CD4-positive, alpha-beta T cell (primary cell): ENCODE results near the gene LPCAT3. TPM values are rescaled to one million over a fixed set of nuclear protein-coding genes. Genes with fewer than 3 reads are reported as not detected.

Experiments used
- ATAC-seq: fragments of 200-7000 bp; cut with Tn5 transposase; one replicate; pipeline ENCODE4 v1.10.0; 2022; ENCODE audit warnings: mild to moderate bottlenecking; ENCODE audit not compliant: poor library complexity
- CTCF ChIA-PET: fragments of 350-600 bp; sonication (Branson Sonifier 250); formaldehyde crosslinking; loops from one replicate; lab custom pipeline; 2021; ENCODE audit warnings: antibody characterized with exemption, inconsistent platforms; lab: Charles Lee
- POLR2A ChIA-PET: fragments of 350-600 bp; sonication (Branson Sonifier 250); formaldehyde crosslinking; loops from one replicate; lab custom pipeline; 2021; ENCODE audit warnings: antibody characterized with exemption, inconsistent platforms; lab: Charles Lee
- DNase-seq, 14 experiments: peaks; one replicate each; pipeline ENCODE4 v3.0.0-alpha.2; 2013 to 2020; ENCODE audit warnings: mixed read lengths in 2 of 14
- H3K27ac ChIP-seq, 2 donors: one replicate each; pipeline versions ENCODE4 v1.5.1 to v1.7.0; 2013; ENCODE audit warnings: low read length in 2 of 2, low read depth in 1 of 2, mild to moderate bottlenecking in 1 of 2
- H3K27me3 ChIP-seq, 2 experiments: 1 replicate in 1 of 2; 2 replicates in 1 of 2; pipeline versions ENCODE4 v1.6.1 to v1.7.0; 2013; ENCODE audit warnings: low read length in 2 of 2, control low read depth in 1 of 2, mild to moderate bottlenecking in 1 of 2, moderate library complexity in 1 of 2; ENCODE audit not compliant: insufficient read depth in 2 of 2, control insufficient read depth in 1 of 2
- H3K36me3 ChIP-seq: one replicate; pipeline ENCODE4 v1.6.1; 2013; ENCODE audit warnings: low read length, control low read depth; ENCODE audit not compliant: insufficient read depth
- H3K4me1 ChIP-seq: one replicate; pipeline ENCODE4 v1.6.1; 2013; ENCODE audit warnings: low read length, control low read depth; ENCODE audit not compliant: insufficient read depth
- H3K4me3 ChIP-seq: one replicate; pipeline ENCODE4 v1.5.1; 2013; ENCODE audit warnings: mild to moderate bottlenecking, low read length, moderate library complexity
- H3K9me3 ChIP-seq, 2 experiments: 1 replicate in 1 of 2; 2 replicates in 1 of 2; pipeline versions ENCODE4 v1.6.1 to v1.7.0; 2013; ENCODE audit warnings: low read length in 2 of 2, mild to moderate bottlenecking in 2 of 2, control low read depth in 1 of 2, moderate library complexity in 1 of 2; ENCODE audit not compliant: control insufficient read depth in 1 of 2, insufficient read depth in 1 of 2
- H3K27ac Mint-ChIP-seq: one replicate; pipeline ENCODE4 v1.8.0; 2020; ENCODE audit warnings: mixed read lengths
- H3K27me3 Mint-ChIP-seq: one replicate; pipeline ENCODE4 v1.8.0; 2021; ENCODE audit warnings: mixed read lengths
- H3K36me3 Mint-ChIP-seq: one replicate; pipeline ENCODE4 v1.8.0; 2021; ENCODE audit warnings: low read depth, mixed read lengths
- H3K4me1 Mint-ChIP-seq: one replicate; pipeline ENCODE4 v1.8.0; 2021; ENCODE audit warnings: low read depth, mixed read lengths
- H3K4me3 Mint-ChIP-seq: one replicate; pipeline ENCODE4 v1.8.0; 2020; ENCODE audit warnings: mild to moderate bottlenecking, mixed read lengths
- H3K9me3 Mint-ChIP-seq: one replicate; pipeline ENCODE4 v1.8.0; 2020; ENCODE audit warnings: mixed read lengths
- CTCF ChIP-seq: fragments of 200-600 bp; IDR thresholded peaks from one replicate; pipeline ENCODE4 v1.8.0; 2022; ENCODE audit warnings: antibody characterized with exemption, mild to moderate bottlenecking
- intact Hi-C, 2 experiments: fragments of 100-400 bp; cut with DNase I in 1 of 2; cut with micrococcal nuclease in 1 of 2; formaldehyde crosslinking; loops; one replicate each; pipeline versions ENCODE4 v1.15.1 to v1.9.0; 2023 to 2025; cut with DNase I, micrococcal nuclease
- microRNA-seq: library from miRNA; unstranded; fragments of <30 nt; microRNA quantifications from one replicate; pipeline ENCODE4 v1.2.0, GENCODE V29; 2021; ENCODE audit warnings: borderline microRNAs expressed, borderline replicate concordance
- total RNA-seq, 174 experiments: library from RNA in 2 of 174; stranded (reverse) in 2 of 174; gene quantifications; one replicate each; pipeline ENCODE4 v1.2.3 and lab custom pipeline; 2021 to 2026

The LPCAT3 gene
- total RNA-seq, 2 experiments from 2014 or later: 11.8 to 14.8 TPM

GRCh38 chr12:6928022-6928702 lies 90.1 kb downstream of the LPCAT3 start:
- ATAC-seq (peak; percentile 9), DNase-seq (peak in 1 of 14 experiments; percentile 32)
- H3K4me1 Mint-ChIP-seq: peaks cover 63% of the 10 kb centered on the region
- no peaks in the 10 kb centered on the region for H3K27me3 ChIP-seq
- ChIA-PET POLR2A (interaction anchor here (1.0 to 6.4 kb wide), 6 partner anchors 8 to 55 kb away, joined by 3 to 76 read pairs (median 12); partner anchors contain the start of genes C12orf57, ENO2, PTPN6 and RNU7-1), CTCF (interaction anchor here (0.6 to 4.0 kb wide), 3 partner anchors 9 to 75 kb away, joined by 3 to 26 read pairs (median 6); partner anchors contain the start of gene SPSB2)
- H3K4me3 Mint-ChIP-seq: peak overlapping the region; percentile 90
- H3K9me3 Mint-ChIP-seq: no peaks in the 10 kb centered on the region
- intact Hi-C loops: no loop called here
- H3K9me3 ChIP-seq: no peaks in the 10 kb centered on the region
- H3K27ac Mint-ChIP-seq: peak overlapping the region; percentile 87
- H3K4me1 ChIP-seq: peaks cover 54% of the 10 kb centered on the region
- H3K27me3 Mint-ChIP-seq: no peaks in the 10 kb centered on the region
- H3K4me3 ChIP-seq: peak overlapping the region; percentile 65
- peak overlapping the region; percentile 79 to 82 for H3K27ac ChIP-seq
- peaks cover 10% of the 10 kb centered on the region for H3K36me3 ChIP-seq
- no peak for TF ChIP-seq CTCF
- peaks cover 15% of the 10 kb centered on the region for H3K36me3 Mint-ChIP-seq

GRCh38 chr12:6927379-6928021 lies 90.8 kb downstream of the LPCAT3 start, which contains the start of gene ATN1:
Gene ATN1 (plus strand): TSS chr12:6927959. CDS start chr12:6934002, 6,043 bp downstream.
- DNase-seq (peak in 7 of 14 experiments; percentile 33 to 69 (median 54)), ATAC-seq (peak; percentile 41)
- Mint-ChIP-seq H3K9me3 (no peaks in the 10 kb centered on the region), H3K27ac (peak within 1 kb of the TSS; percentile 87), H3K4me1 (peaks cover 56% of the 10 kb centered on the region), H3K4me3 (peak within 1 kb of the TSS; percentile 95), H3K36me3 (peaks cover 15% of the 10 kb centered on the region), H3K27me3 (no peaks in the 10 kb centered on the region)
- TF ChIP-seq CTCF: no peak
- POLR2A ChIA-PET: interaction anchor here (0.7 to 6.4 kb wide), 8 partner anchors 9 to 181 kb away, joined by 3 to 76 read pairs (median 9); partner anchors contain the start of genes C12orf57, ENO2, PTPN6 and RNU7-1
- CTCF ChIA-PET: interaction anchor here (0.6 to 4.0 kb wide), 7 partner anchors 10 to 160 kb away, joined by 3 to 26 read pairs (median 3); partner anchors contain the start of gene LPCAT3
- Histone ChIP-seq H3K27me3 (no peaks in the 10 kb centered on the region), H3K4me3 (peak within 1 kb of the TSS; percentile 65), H3K9me3 (no peaks in the 10 kb centered on the region), H3K4me1 (peaks cover 49% of the 10 kb centered on the region), H3K36me3 (peaks cover 16% of the 10 kb centered on the region), H3K27ac (peak within 1 kb of the TSS; percentile 79 to 82)
- intact Hi-C loops: no loop called here

Small RNA genes within 50 kb of the gene (microRNA-seq; reads per million reads assigned to microRNA genes)
- gene MIR141 (117 reads per million, percentile 67 among the genes with 10 or more reads in this experiment), gene MIR200C (354 reads per million, percentile 78 among the genes with 10 or more reads in this experiment)

Other genes with a start within 250 kb of the LPCAT3 start
- 1 to 10 TPM in 1 of 2 experiments, under 1 TPM in 1; 0.82 to 1.4 TPM for gene LAG3, start 246.0 kb downstream of the LPCAT3 start, total RNA-seq
- gene CD4, start 228.9 kb downstream of the LPCAT3 start, total RNA-seq: 100 to 1,000 TPM; 134 to 136 TPM
- not detected for gene GPR162, start 196.7 kb downstream of the LPCAT3 start, total RNA-seq
- 1 to 10 TPM; 2.5 to 4.1 TPM for gene P3H3, start 190.1 kb downstream of the LPCAT3 start, total RNA-seq
- under 1 TPM; 0.75 to 0.85 TPM for gene GNB3, start 177.6 kb downstream of the LPCAT3 start, total RNA-seq
- gene CDCA3, start 167.2 kb downstream of the LPCAT3 start, total RNA-seq: under 1 TPM; 0.80 to 0.89 TPM
- gene USP5, start 166.3 kb downstream of the LPCAT3 start, total RNA-seq: 10 to 100 TPM; 31.8 to 33.4 TPM
- 10 to 100 TPM; 46.8 to 48.7 TPM for gene TPI1, start 150.9 kb downstream of the LPCAT3 start, total RNA-seq
- 1 to 10 TPM; 3.2 to 3.3 TPM for gene SPSB2, start 145.2 kb downstream of the LPCAT3 start, total RNA-seq
- 1 to 10 TPM; 3.2 to 4.7 TPM for gene LRRC23, start 113.7 kb downstream of the LPCAT3 start, total RNA-seq
- gene ENO2, start 103.9 kb downstream of the LPCAT3 start, total RNA-seq: 100 to 1,000 TPM in 1 of 2 experiments, 10 to 100 TPM in 1; 85.6 to 103 TPM
- gene ATN1, start 90.5 kb downstream of the LPCAT3 start, total RNA-seq: 10 to 100 TPM; 28.7 to 29.6 TPM
- gene RNU7-1, start 74.7 kb downstream of the LPCAT3 start, total RNA-seq: not detected
- 100 to 1,000 TPM; 305 to 311 TPM for gene C12orf57, start 74.5 kb downstream of the LPCAT3 start, total RNA-seq
- 10 to 100 TPM; 79.0 to 83.5 TPM for gene PTPN6, start 67.1 kb downstream of the LPCAT3 start, total RNA-seq
- gene PHB2, start 47.8 kb downstream of the LPCAT3 start, total RNA-seq: 100 to 1,000 TPM; 138 to 147 TPM
- gene EMG1, start 47.6 kb downstream of the LPCAT3 start, total RNA-seq: 10 to 100 TPM; 33.9 to 34.8 TPM
- gene C1S, start 42.2 kb upstream of the LPCAT3 start, total RNA-seq: 1 to 10 TPM; 3.8 to 4.6 TPM
- 1 to 10 TPM; 3.1 to 4.0 TPM for gene C1R, start 74.0 kb upstream of the LPCAT3 start, total RNA-seq
- 10 to 100 TPM; 12.2 to 14.1 TPM for gene C1RL, start 90.7 kb upstream of the LPCAT3 start, total RNA-seq
- not detected for gene RBP5, start 110.4 kb upstream of the LPCAT3 start, total RNA-seq
- 10 to 100 TPM; 29.1 to 33.9 TPM for gene CLSTN3, start 111.9 kb upstream of the LPCAT3 start, total RNA-seq
- 10 to 100 TPM; 22.9 TPM for gene PEX5, start 171.2 kb upstream of the LPCAT3 start, total RNA-seq